ENCODE data around the gene NTRK1. TPM values are rescaled to one million over a fixed set of nuclear protein-coding genes. Genes with fewer than 3 reads are reported as not detected.
A peak's percentile ranks its signal among the peaks of the same experiment; 100 is the strongest.

Gene NTRK1
- total and polyA plus RNA-seq, 3 experiments from 2014 or later, result 2.9 to 3.0 TPM; not detected in 1

GRCh38 chr1:156828400-156829124 lies 32.1 kb upstream of the NTRK1 start:
- POLR2A ChIA-PET, result no interaction called here
- H3K27ac Mint-ChIP-seq, result peak overlapping the region in 2 of 8 donors; percentile 43 to 45

GRCh38 chr1:156832434-156832833 lies 28.2 kb upstream of the NTRK1 start:
- ChIA-PET CTCF (interaction anchor here (0.7 to 1.4 kb wide), 4 partner anchors 15 to 28 kb away, joined by 3 to 6 read pairs (median 4); partner anchors contain the start of gene NTRK1), POLR2A (no interaction called here)
- DNase-seq, result peak in 1 of 5 donors; percentile 20
- peaks cover 15 to 54% of the 10 kb centered on the region in 2 donors for H3K27me3 Mint-ChIP-seq
- Histone ChIP-seq H3K27me3 (ENCODE audit: insufficient read depth, low read length, poor library complexity, severe bottlenecking) (no peaks in the 10 kb centered on the region), H3K4me1 (ENCODE audit: insufficient read depth, low read length) (no peaks in the 10 kb centered on the region), H3K36me3 (ENCODE audit: insufficient read depth, low read length) (no peaks in the 10 kb centered on the region), H3K4me3 (ENCODE audit: low read length) (no peak overlapping the region), H3K9me3 (ENCODE audit: low read length) (no peaks in the 10 kb centered on the region), H3K27ac (ENCODE audit: low read depth, low read length) (no peak overlapping the region)
- peaks cover 5 to 12% (median 10%) of the 10 kb centered on the region in 3 donors for H3K4me1 Mint-ChIP-seq
- H3K36me3 Mint-ChIP-seq, result no peaks in the 10 kb centered on the region
- no peaks in the 10 kb centered on the region for H3K9me3 Mint-ChIP-seq
- H3K4me3 Mint-ChIP-seq, result no peak overlapping the region
- peak overlapping the region in 4 of 8 donors; percentile 5 to 40 (median 12) for H3K27ac Mint-ChIP-seq

More at GRCh38 chr1:156828400-156829124, 32.1 kb upstream of the NTRK1 start:
- no peaks in the 10 kb centered on the region for H3K4me1 ChIP-seq (ENCODE audit: insufficient read depth, low read length)
- CTCF ChIA-PET, result interaction anchor here (1.0 to 1.2 kb wide), 3 partner anchors 9 to 33 kb away, joined by 3 read pairs; partner anchors contain the start of gene NTRK1
- H3K4me3 ChIP-seq (ENCODE audit: low read length), result no peak overlapping the region
- H3K36me3 ChIP-seq (ENCODE audit: insufficient read depth, low read length), result no peaks in the 10 kb centered on the region
- Mint-ChIP-seq H3K9me3 (no peaks in the 10 kb centered on the region), H3K4me1 (no peaks in the 10 kb centered on the region), H3K27me3 (peaks cover 11 to 21% of the 10 kb centered on the region in 2 donors), H3K36me3 (no peaks in the 10 kb centered on the region), H3K4me3 (no peak overlapping the region)
- H3K9me3 ChIP-seq (ENCODE audit: low read length), result no peaks in the 10 kb centered on the region
- H3K27me3 ChIP-seq (ENCODE audit: insufficient read depth, low read length, poor library complexity, severe bottlenecking), result no peaks in the 10 kb centered on the region
- H3K27ac ChIP-seq (ENCODE audit: low read depth, low read length), result no peak overlapping the region
- DNase-seq, result peak in 1 of 5 donors; percentile 15

GRCh38 chr1:156833603-156834002 lies 27.1 kb upstream of the NTRK1 start:
- H3K4me3 Mint-ChIP-seq, result no peak overlapping the region
- H3K36me3 Mint-ChIP-seq, result no peaks in the 10 kb centered on the region
- peaks cover 5 to 13% (median 10%) of the 10 kb centered on the region in 3 donors for H3K4me1 Mint-ChIP-seq
- no peaks in the 10 kb centered on the region for H3K9me3 Mint-ChIP-seq
- Histone ChIP-seq H3K4me1 (ENCODE audit: insufficient read depth, low read length) (no peaks in the 10 kb centered on the region), H3K36me3 (ENCODE audit: insufficient read depth, low read length) (no peaks in the 10 kb centered on the region), H3K27me3 (ENCODE audit: insufficient read depth, low read length, poor library complexity, severe bottlenecking) (no peaks in the 10 kb centered on the region), H3K4me3 (ENCODE audit: low read length) (no peak overlapping the region), H3K9me3 (ENCODE audit: low read length) (no peaks in the 10 kb centered on the region), H3K27ac (ENCODE audit: low read depth, low read length) (no peak overlapping the region)
- H3K27ac Mint-ChIP-seq, result peak overlapping the region in 4 of 8 donors; percentile 41 to 66 (median 52)
- DNase-seq, result peak in 1 of 5 donors; percentile 47
- POLR2A ChIA-PET, result no interaction called here
- peaks cover 18 to 51% of the 10 kb centered on the region in 2 donors for H3K27me3 Mint-ChIP-seq
- CTCF ChIA-PET, result interaction anchor here (1.1 to 6.2 kb wide), 4 partner anchors 14 to 26 kb away, joined by 4 to 109 read pairs (median 5); partner anchors contain the start of genes INSRR and NTRK1

GRCh38 chr1:156834322-156834721 lies 26.3 kb upstream of the NTRK1 start:
- Mint-ChIP-seq H3K9me3 (no peaks in the 10 kb centered on the region), H3K27me3 (peaks cover 21 to 53% of the 10 kb centered on the region in 2 donors), H3K36me3 (no peaks in the 10 kb centered on the region), H3K4me3 (no peak overlapping the region), H3K27ac (peak overlapping the region in 5 of 8 donors; percentile 41 to 91 (median 56)), H3K4me1 (peaks cover 9 to 17% (median 14%) of the 10 kb centered on the region in 3 donors)
- H3K27ac ChIP-seq (ENCODE audit: low read depth, low read length), result no peak overlapping the region
- no peaks in the 10 kb centered on the region for H3K27me3 ChIP-seq (ENCODE audit: insufficient read depth, low read length, poor library complexity, severe bottlenecking)
- H3K9me3 ChIP-seq (ENCODE audit: low read length), result no peaks in the 10 kb centered on the region
- no peaks in the 10 kb centered on the region for H3K4me1 ChIP-seq (ENCODE audit: insufficient read depth, low read length)
- H3K4me3 ChIP-seq (ENCODE audit: low read length), result no peak overlapping the region
- DNase-seq, result no peak
- H3K36me3 ChIP-seq (ENCODE audit: insufficient read depth, low read length), result no peaks in the 10 kb centered on the region
- ChIA-PET CTCF (interaction anchor here (1.1 to 6.2 kb wide), 2 partner anchors 20 to 26 kb away, joined by 4 to 109 read pairs; partner anchors contain the start of genes INSRR and NTRK1), POLR2A (interaction anchor here (0.5 kb wide), 1 partner anchor 87 kb away, joined by 4 read pairs; no protein-coding TSS in a partner anchor)

GRCh38 chr1:156836041-156836654 lies 24.5 kb upstream of the NTRK1 start:
- H3K36me3 ChIP-seq (ENCODE audit: insufficient read depth, low read length), result no peaks in the 10 kb centered on the region

GRCh38 chr1:156836892-156837291 lies 23.8 kb upstream of the NTRK1 start:
- H3K27ac Mint-ChIP-seq, result peak overlapping the region in 4 of 8 donors; percentile 24 to 92 (median 60)

More at GRCh38 chr1:156836041-156836654, 24.5 kb upstream of the NTRK1 start:
- peaks cover 9 to 17% (median 14%) of the 10 kb centered on the region in 3 donors for H3K4me1 Mint-ChIP-seq
- peak overlapping the region in 6 of 8 donors; percentile 8 to 95 (median 76) for H3K27ac Mint-ChIP-seq
- Histone ChIP-seq H3K4me1 (ENCODE audit: insufficient read depth, low read length) (no peaks in the 10 kb centered on the region), H3K27ac (ENCODE audit: low read depth, low read length) (no peak overlapping the region), H3K9me3 (ENCODE audit: low read length) (no peaks in the 10 kb centered on the region), H3K4me3 (ENCODE audit: low read length) (no peak overlapping the region), H3K27me3 (ENCODE audit: insufficient read depth, low read length, poor library complexity, severe bottlenecking) (no peaks in the 10 kb centered on the region)
- H3K36me3 Mint-ChIP-seq, result no peaks in the 10 kb centered on the region
- no peaks in the 10 kb centered on the region for H3K9me3 Mint-ChIP-seq
- ChIA-PET POLR2A (interaction anchor here (0.6 kb wide), 1 partner anchor 30 kb away, joined by 3 read pairs; no protein-coding TSS in a partner anchor), CTCF (interaction anchor here (1.5 to 6.2 kb wide), 5 partner anchors 17 to 54 kb away, joined by 3 to 109 read pairs (median 19); partner anchors contain the start of genes INSRR and NTRK1)
- H3K4me3 Mint-ChIP-seq, result peak overlapping the region in 1 of 7 donors; percentile 58
- peaks cover 18 to 66% of the 10 kb centered on the region in 2 donors for H3K27me3 Mint-ChIP-seq
- DNase-seq, result peak in 1 of 5 donors; percentile 45

GRCh38 chr1:156838972-156839371 lies 21.7 kb upstream of the NTRK1 start:
- H3K4me1 ChIP-seq (ENCODE audit: insufficient read depth, low read length), result no peaks in the 10 kb centered on the region
- no peaks in the 10 kb centered on the region for H3K36me3 ChIP-seq (ENCODE audit: insufficient read depth, low read length)
- DNase-seq, result peak; percentile 29 to 63 (median 45)
- ChIA-PET CTCF (interaction anchor here (0.8 to 6.2 kb wide), 26 partner anchors 9 to 178 kb away, joined by 3 to 109 read pairs (median 4); partner anchors contain the start of genes INSRR, NTRK1 and SH2D2A), POLR2A (interaction anchor here (0.8 kb wide), 2 partner anchors 10 to 21 kb away, joined by 3 read pairs; no protein-coding TSS in a partner anchor)
- no peak overlapping the region for H3K4me3 Mint-ChIP-seq
- peaks cover 10 to 17% (median 17%) of the 10 kb centered on the region in 3 donors for H3K4me1 Mint-ChIP-seq
- H3K27ac Mint-ChIP-seq, result peak overlapping the region in 4 of 8 donors; percentile 22 to 84 (median 70)
- peaks cover 0 to 6% (median 2%) of the 10 kb centered on the region in 3 donors for H3K36me3 Mint-ChIP-seq
- no peaks in the 10 kb centered on the region for H3K9me3 ChIP-seq (ENCODE audit: low read length)
- no peak overlapping the region for H3K27ac ChIP-seq (ENCODE audit: low read depth, low read length)
- no peak overlapping the region for H3K4me3 ChIP-seq (ENCODE audit: low read length)
- peaks cover 11% of the 10 kb centered on the region for H3K27me3 ChIP-seq (ENCODE audit: insufficient read depth, low read length, poor library complexity, severe bottlenecking)
- no peaks in the 10 kb centered on the region for H3K9me3 Mint-ChIP-seq
- peaks cover 32 to 76% of the 10 kb centered on the region in 2 donors for H3K27me3 Mint-ChIP-seq

More at GRCh38 chr1:156836892-156837291, 23.8 kb upstream of the NTRK1 start:
- no peak overlapping the region for H3K4me3 Mint-ChIP-seq
- POLR2A ChIA-PET, result interaction anchor here (0.5 kb wide), 1 partner anchor 102 kb away, joined by 3 read pairs; no protein-coding TSS in a partner anchor
- Histone ChIP-seq H3K27me3 (ENCODE audit: insufficient read depth, low read length, poor library complexity, severe bottlenecking) (no peaks in the 10 kb centered on the region), H3K36me3 (ENCODE audit: insufficient read depth, low read length) (no peaks in the 10 kb centered on the region), H3K27ac (ENCODE audit: low read depth, low read length) (no peak overlapping the region), H3K4me1 (ENCODE audit: insufficient read depth, low read length) (no peaks in the 10 kb centered on the region), H3K9me3 (ENCODE audit: low read length) (no peaks in the 10 kb centered on the region), H3K4me3 (ENCODE audit: low read length) (no peak overlapping the region)
- no peaks in the 10 kb centered on the region for H3K36me3 Mint-ChIP-seq
- DNase-seq, result peak in 1 of 5 donors; percentile 17
- H3K9me3 Mint-ChIP-seq, result no peaks in the 10 kb centered on the region
- H3K4me1 Mint-ChIP-seq, result peaks cover 9 to 17% (median 14%) of the 10 kb centered on the region in 3 donors
- CTCF ChIA-PET, result interaction anchor here (1.3 to 6.2 kb wide), 7 partner anchors 8 to 54 kb away, joined by 3 to 109 read pairs (median 17); partner anchors contain the start of genes INSRR, NTRK1 and SH2D2A
- peaks cover 21 to 69% of the 10 kb centered on the region in 2 donors for H3K27me3 Mint-ChIP-seq
